ENCODE data around the gene RNU1-3.
A peak's percentile ranks its signal among the peaks of the same experiment; 100 is the strongest.
"Not testable (repeated sequence)": the region's sequence is repeated elsewhere in the genome, so short reads cannot be mapped to it uniquely, and the experiment has no call there.

Gene RNU1-3

DNA sequence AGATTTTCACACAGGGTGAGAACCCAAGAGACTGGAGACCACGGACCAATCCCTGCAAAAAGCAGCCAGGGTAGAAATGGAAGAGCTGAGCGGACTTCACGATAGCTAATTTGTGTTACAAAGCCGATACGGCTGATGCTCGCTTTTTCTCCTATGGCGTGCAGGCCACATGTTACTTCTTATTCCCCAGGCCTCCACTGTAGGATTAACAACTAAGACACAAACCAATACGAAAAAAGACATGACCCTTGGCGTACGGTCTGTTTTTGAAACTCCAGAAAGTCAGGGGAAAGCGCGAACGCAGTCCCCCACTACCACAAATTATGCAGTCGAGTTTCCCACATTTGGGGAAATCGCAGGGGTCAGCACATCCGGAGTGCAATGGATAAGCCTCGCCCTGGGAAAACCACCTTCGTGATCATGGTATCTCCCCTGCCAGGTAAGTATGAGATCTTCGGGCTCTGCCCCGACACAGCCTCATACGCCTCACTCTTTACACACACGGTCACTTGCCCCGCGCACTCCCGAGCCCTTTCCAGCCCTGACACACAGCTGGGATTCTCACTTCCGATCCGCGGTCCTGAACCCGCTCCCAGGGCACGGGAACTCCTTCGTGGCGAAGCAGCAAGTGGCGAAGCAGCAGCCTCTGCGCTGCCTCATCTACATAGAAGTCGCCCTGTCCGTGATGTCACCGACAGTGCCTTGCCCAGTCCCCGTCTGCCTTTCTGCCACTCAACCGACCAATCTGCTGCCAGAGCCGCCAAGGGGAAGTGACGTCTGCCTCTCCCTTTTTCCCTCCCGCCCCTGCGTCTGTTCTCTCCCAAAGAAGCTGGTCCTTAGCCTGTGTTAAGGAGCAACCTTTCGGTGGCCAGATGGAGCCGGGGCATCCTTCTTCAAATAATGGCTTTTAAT, at the start of gene RNU1-3:
RNU1-3 (minus strand) TSS at position 447 of the 912 bp plus-strand sequence.
- TF ChIP-seq, protein P1, sequence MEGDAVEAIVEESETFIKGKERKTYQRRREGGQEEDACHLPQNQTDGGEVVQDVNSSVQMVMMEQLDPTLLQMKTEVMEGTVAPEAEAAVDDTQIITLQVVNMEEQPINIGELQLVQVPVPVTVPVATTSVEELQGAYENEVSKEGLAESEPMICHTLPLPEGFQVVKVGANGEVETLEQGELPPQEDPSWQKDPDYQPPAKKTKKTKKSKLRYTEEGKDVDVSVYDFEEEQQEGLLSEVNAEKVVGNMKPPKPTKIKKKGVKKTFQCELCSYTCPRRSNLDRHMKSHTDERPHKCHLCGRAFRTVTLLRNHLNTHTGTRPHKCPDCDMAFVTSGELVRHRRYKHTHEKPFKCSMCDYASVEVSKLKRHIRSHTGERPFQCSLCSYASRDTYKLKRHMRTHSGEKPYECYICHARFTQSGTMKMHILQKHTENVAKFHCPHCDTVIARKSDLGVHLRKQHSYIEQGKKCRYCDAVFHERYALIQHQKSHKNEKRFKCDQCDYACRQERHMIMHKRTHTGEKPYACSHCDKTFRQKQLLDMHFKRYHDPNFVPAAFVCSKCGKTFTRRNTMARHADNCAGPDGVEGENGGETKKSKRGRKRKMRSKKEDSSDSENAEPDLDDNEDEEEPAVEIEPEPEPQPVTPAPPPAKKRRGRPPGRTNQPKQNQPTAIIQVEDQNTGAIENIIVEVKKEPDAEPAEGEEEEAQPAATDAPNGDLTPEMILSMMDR (IDR thresholded peaks at IDR 0.05) = not testable (repeated sequence)

- TF ChIP-seq, protein P1 (IDR thresholded peaks at IDR 0.05) = peak; percentile 35; the same call in 1 of the 2 replicates
Measured at GRCh38 chr1:16709659-16710087, 42.9 kb upstream of the RNU1-3 start.

- TF ChIP-seq, protein P1 (IDR thresholded peaks at IDR 0.05) = no peak
Measured at GRCh38 chr1:16677552-16678431, 11.0 kb upstream of the RNU1-3 start.

- TF ChIP-seq, protein P1 (IDR thresholded peaks at IDR 0.05) = peak; percentile 21; the same call in 1 of the 2 replicates
Measured at GRCh38 chr1:16644482-16645270, 22.1 kb downstream of the RNU1-3 start.

DNA sequence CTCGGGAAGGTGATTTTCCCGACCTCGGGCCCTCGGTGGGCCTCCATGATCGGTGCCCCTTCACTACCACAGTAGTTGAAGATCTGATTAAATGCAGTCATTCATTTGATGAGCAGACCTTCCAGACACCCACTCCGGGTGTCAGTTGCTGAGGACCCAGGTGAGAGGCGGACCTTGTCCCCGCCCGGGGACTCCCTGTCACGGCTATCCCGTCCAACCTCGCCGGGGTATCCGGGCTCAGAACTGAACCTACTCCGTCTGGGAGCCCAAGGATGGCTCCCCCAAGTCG, 22.6 kb downstream of the RNU1-3 start:
- TF ChIP-seq, protein P1 (IDR thresholded peaks at IDR 0.05) = no peak

DNA sequence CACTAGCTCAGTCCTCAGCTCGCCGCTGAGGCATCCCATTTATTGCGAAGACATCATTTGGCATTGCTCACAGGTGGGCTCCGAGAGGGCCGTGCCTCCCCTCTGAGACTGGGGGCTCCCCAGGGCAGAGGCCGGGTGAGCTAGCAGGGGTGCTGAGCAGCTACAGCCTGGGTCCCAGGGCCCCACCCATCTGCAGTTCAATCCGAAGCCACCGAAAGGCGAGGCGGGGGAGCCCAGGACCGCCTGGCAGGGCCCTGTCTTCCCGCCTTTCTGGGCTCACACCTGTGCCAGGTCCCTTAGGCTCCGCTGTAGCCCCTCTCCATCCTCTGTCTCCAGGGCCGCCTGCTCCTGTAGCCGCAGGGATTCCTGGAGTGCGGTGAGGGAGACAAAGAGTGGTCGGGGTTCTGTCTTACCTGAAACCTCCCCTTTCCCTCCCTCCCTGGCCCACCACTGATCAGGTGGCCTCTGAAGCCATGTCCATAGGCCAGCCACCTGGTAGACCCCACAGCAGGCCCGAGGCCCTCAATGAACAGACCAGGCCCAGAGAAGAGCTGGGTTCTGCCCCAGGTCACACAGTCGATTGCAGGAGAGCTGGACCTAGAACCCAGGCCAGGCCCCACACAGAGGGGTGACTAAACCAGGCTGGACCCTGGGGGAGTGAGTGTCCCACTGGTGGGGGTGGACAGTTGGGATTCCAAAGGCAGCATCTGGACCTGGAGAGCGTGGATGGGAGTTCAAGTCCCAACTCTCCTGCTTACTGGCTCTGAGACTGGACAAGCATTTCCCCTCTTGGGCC, 35.3 kb downstream of the RNU1-3 start:
- TF ChIP-seq, protein P1 (IDR thresholded peaks at IDR 0.05) = no peak
